Activated CD8-positive, alpha-beta memory T cell treated with anti-CD3 and anti-CD28 coated beads, Interleukin-2, amount 10 ng/mL, durations not matched to agents 7 days and 5 days (primary cell): ENCODE data around the gene FXYD3. TPM values are rescaled to one million over a fixed set of nuclear protein-coding genes. Genes with fewer than 3 reads are reported as not detected.

Experiments
- ATAC-seq: fragments of 150-1000 bp; cut with Tn5 transposase; one replicate; pipeline ENCODE4 v1.10.0; 2021; ENCODE audit warnings: moderate library complexity
- CTCF ChIA-PET: fragments of 350-600 bp; sonication (Branson Sonifier 250); formaldehyde crosslinking; loops from one replicate; lab custom pipeline; 2021; ENCODE audit warnings: antibody characterized with exemption; lab: Charles Lee
- DNase-seq: peaks from one replicate; pipeline ENCODE4 v3.0.0-alpha.2; 2020
- H3K27ac Mint-ChIP-seq: one replicate; pipeline ENCODE4 v1.8.0; 2021; ENCODE audit warnings: mild to moderate bottlenecking, mixed read lengths
- H3K27me3 Mint-ChIP-seq: one replicate; pipeline ENCODE4 v1.8.0; 2021; ENCODE audit warnings: mixed read lengths
- H3K36me3 Mint-ChIP-seq: one replicate; pipeline ENCODE4 v1.8.0; 2021; ENCODE audit warnings: mild to moderate bottlenecking, mixed read lengths
- H3K4me1 Mint-ChIP-seq: one replicate; pipeline ENCODE4 v1.8.0; 2021; ENCODE audit warnings: mixed read lengths
- H3K4me3 Mint-ChIP-seq: one replicate; pipeline ENCODE4 v1.8.0; 2021; ENCODE audit warnings: mild to moderate bottlenecking, moderate library complexity, mixed read lengths
- H3K9me3 Mint-ChIP-seq: one replicate; pipeline ENCODE4 v1.8.0; 2022; ENCODE audit warnings: low read depth, mixed read lengths
- total RNA-seq, 2 experiments: library from RNA; stranded (reverse); gene quantifications; one replicate each; pipeline ENCODE4 v1.2.3, GENCODE V29; 2021

The FXYD3 gene
- total RNA-seq: not detected

DNA sequence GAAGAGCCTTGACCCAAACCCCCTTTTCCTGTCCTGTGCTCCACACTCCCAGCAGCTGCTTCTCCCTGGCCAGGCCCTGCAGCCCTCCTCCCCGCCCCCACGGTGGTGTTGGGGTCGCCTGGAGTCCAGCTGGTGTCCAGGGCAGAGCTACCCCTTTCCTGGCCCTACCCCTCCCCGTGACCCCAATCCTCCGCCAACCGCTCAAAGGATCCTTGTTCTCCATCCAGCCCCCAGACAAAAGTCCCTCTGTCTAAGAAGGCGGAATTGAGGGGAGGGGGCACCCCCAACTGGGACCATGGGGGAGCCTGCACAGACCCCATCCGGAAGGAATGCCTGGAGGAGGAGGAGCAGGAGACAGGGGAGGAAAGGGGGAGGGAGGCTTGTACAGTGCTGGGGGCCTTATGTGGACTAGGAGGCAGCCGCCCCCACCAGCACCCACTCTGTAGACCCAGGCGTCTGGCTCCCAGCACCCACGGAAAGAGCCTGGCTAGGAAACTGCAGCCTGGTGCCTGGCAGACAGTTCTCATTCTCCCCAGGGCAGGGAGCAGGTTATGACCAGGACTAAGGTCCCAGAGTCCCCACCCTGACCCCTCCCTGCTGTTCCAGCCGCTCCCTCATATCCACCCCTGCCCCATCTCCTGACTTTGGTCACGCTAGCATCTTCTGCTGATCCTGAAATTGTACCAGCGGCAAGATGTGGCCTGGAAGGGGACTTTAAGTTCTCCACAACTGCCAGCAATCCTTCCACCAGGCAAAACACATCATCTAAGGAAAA is at the start of gene FXYD3:
Gene FXYD3, plus strand, starts transcription at position 647 of the 775 bp plus-strand sequence. CDS start 3,554 bp downstream, outside the sequence.
- DNase-seq (no peak), ATAC-seq (no peak)
- Mint-ChIP-seq H3K9me3 (no peaks in the 10 kb centered on the region), H3K4me3 (no peak within 1 kb of the TSS), H3K36me3 (no peaks in the 10 kb centered on the region), H3K4me1 (peaks cover 3% of the 10 kb centered on the region), H3K27me3 (no peaks in the 10 kb centered on the region), H3K27ac (no peak within 1 kb of the TSS)
- CTCF ChIA-PET: interaction anchor here (0.6 to 2.5 kb wide), 12 partner anchors 12 to 143 kb away, joined by 3 to 14 read pairs (median 3); partner anchors contain the start of gene LGI4

- ATAC-seq (no peak), DNase-seq (no peak)
- peaks cover 10% of the 10 kb centered on the region for H3K27me3 Mint-ChIP-seq
- CTCF ChIA-PET: interaction anchor here (0.8 to 3.0 kb wide), 17 partner anchors 11 to 444 kb away, joined by 3 to 19 read pairs (median 5); partner anchors contain the start of genes FXYD5 and LGI4
- peaks cover 8% of the 10 kb centered on the region for H3K4me1 Mint-ChIP-seq
- H3K27ac Mint-ChIP-seq: no peak overlapping the region
- H3K36me3 Mint-ChIP-seq: no peaks in the 10 kb centered on the region
- no peak overlapping the region for H3K4me3 Mint-ChIP-seq
- no peaks in the 10 kb centered on the region for H3K9me3 Mint-ChIP-seq
These were observed 49.5 kb upstream of the FXYD3 start for GRCh38 chr19:35066121-35066520.

DNA sequence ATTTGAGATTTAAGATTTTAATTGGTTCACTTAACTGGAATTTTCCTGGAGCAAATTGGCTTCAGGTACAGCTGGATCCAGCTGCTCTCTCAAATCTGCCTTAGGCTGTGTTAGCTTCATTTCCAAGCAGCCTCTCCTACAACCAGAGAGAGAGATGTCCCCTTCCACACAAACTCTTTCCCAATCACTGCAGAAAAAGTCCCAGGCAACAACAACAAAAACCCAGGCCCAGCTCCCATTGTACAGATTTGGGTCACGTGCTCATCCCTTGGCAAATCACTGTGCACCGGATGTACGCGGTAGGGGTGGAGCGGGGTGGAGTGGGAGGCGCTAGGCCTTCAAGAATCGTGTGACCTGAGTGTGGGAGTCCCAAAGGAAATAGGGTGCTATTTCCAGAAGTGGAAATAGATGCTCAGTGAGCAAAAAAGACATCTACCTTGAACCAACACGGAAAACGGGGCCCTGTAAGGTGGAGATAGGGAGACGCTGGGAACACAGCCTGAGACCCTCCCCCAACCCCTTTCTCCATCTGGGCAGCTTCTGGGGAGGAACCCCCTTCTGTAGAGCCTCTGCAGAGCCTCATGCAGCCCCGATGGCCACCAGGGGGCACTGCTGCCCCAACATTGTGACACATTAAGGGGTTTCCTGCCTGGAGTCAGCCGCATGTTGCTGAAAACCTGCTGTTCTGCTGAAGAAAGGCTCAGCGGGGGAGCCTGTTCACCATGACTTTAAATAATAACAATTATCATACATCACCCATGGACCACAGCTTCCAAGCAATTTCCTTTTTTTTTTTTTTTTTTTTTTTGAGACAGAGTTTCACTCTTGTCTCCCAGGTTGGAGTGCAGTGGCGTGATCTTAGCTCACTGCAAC is 48.7 kb upstream of the FXYD3 start:
- Mint-ChIP-seq H3K4me3 (no peak overlapping the region), H3K27me3 (peaks cover 10% of the 10 kb centered on the region), H3K36me3 (no peaks in the 10 kb centered on the region), H3K4me1 (peaks cover 8% of the 10 kb centered on the region), H3K27ac (peak overlapping the region; percentile 22), H3K9me3 (no peaks in the 10 kb centered on the region)
- DNase-seq (peak; percentile 90), ATAC-seq (peak; percentile 92)
- CTCF ChIA-PET: interaction anchor here (0.6 to 3.0 kb wide), 26 partner anchors 8 to 444 kb away, joined by 3 to 19 read pairs (median 4); partner anchors contain the start of genes FXYD5, FXYD7 and LGI4

DNA sequence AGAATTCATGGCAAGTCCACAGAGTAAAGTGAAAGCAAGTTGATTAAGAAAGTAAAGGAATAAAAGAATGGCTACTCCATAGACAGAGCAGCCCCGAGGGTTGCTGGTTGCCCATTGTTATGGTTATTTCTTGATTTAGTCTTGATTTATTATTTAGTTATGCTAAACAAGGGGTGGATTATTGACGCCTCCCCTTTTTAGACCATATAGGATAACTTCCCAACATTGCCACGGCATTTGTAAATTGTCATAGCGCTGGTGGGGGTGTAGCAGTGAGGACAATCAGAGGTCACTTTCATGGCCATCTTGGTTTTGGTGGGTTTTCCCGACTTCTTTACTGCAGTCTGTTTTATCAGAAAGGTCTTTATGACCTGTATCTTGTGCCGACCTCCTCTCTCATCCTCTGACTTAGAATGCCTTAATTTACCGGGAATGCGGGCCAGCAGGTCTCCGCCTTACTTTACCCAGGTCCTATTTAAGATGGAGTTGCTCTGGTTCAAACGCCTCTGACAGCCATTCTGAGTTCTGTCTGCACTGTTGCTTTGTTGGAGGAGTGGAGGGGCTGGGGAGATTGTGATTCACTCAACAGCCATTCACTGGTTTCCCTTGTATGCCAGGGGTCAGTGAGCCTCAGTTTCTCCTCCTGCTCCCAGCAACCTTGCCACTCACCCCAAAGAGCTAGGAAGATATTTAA is 46.5 kb upstream of the FXYD3 start:
- Mint-ChIP-seq H3K36me3 (no peaks in the 10 kb centered on the region), H3K27me3 (peaks cover 8% of the 10 kb centered on the region), H3K4me1 (peaks cover 8% of the 10 kb centered on the region), H3K9me3 (no peaks in the 10 kb centered on the region), H3K4me3 (no peak overlapping the region), H3K27ac (no peak overlapping the region)
- ATAC-seq (no peak), DNase-seq (no peak)
- CTCF ChIA-PET: interaction anchor here (0.9 to 2.7 kb wide), 6 partner anchors 25 to 426 kb away, joined by 3 to 14 read pairs (median 5); partner anchors contain the start of gene LGI4

GRCh38 chr19:35069696-35070095 is 45.9 kb upstream of the FXYD3 start:
- DNase-seq (no peak), ATAC-seq (no peak)
- Mint-ChIP-seq H3K27me3 (peaks cover 8% of the 10 kb centered on the region), H3K36me3 (no peaks in the 10 kb centered on the region), H3K9me3 (no peaks in the 10 kb centered on the region), H3K4me3 (no peak overlapping the region), H3K27ac (no peak overlapping the region), H3K4me1 (peaks cover 8% of the 10 kb centered on the region)
- CTCF ChIA-PET: interaction anchor here (0.5 to 2.3 kb wide), 7 partner anchors 26 to 922 kb away, joined by 3 to 9 read pairs (median 4); partner anchors contain the start of genes FXYD5 and LGI4

- Mint-ChIP-seq H3K4me1 (peaks cover 10% of the 10 kb centered on the region), H3K27me3 (peaks cover 8% of the 10 kb centered on the region), H3K27ac (no peak overlapping the region), H3K9me3 (no peaks in the 10 kb centered on the region), H3K4me3 (no peak overlapping the region), H3K36me3 (no peaks in the 10 kb centered on the region)
- ATAC-seq (no peak), DNase-seq (no peak)
- CTCF ChIA-PET: interaction anchor here (0.9 to 2.3 kb wide), 5 partner anchors 26 to 425 kb away, joined by 3 to 9 read pairs (median 3); partner anchors contain the start of genes FXYD5 and LGI4
These were observed 45.2 kb upstream of the FXYD3 start for GRCh38 chr19:35070471-35070870.

- ATAC-seq: no peak
These were observed 42.1 kb upstream of the FXYD3 start for GRCh38 chr19:35073516-35073915.

DNA sequence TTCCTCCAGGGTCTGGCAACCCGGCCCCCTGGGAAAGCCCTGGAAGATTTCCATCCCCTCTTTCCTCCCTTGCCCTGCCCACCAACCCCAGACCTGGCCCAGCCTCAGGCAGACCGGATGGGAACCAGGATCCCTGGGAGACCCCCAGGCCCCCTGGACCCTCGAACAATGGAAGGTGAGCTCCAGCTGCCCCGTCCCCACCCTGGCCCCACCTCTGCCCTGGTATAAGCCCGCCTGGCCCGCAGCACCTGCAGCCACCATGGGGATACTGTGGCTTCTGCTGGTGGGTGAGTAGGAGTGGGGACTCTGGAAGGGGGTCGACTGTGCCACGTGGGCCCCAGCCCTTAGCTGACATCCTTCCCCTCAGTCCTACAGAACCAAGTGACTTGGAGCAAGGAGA is 41.7 kb upstream of the FXYD3 start:
- Mint-ChIP-seq H3K9me3 (no peaks in the 10 kb centered on the region), H3K4me1 (peaks cover 2% of the 10 kb centered on the region)
- ATAC-seq: no peak

More at GRCh38 chr19:35073516-35073915, 42.1 kb upstream of the FXYD3 start:
- no peaks in the 10 kb centered on the region for H3K9me3 Mint-ChIP-seq
- peaks cover 2% of the 10 kb centered on the region for H3K4me1 Mint-ChIP-seq
- H3K27ac Mint-ChIP-seq: no peak overlapping the region
- CTCF ChIA-PET: no interaction called here
- DNase-seq: no peak
- peaks cover 11% of the 10 kb centered on the region for H3K27me3 Mint-ChIP-seq
- no peaks in the 10 kb centered on the region for H3K36me3 Mint-ChIP-seq
- no peak overlapping the region for H3K4me3 Mint-ChIP-seq

DNA sequence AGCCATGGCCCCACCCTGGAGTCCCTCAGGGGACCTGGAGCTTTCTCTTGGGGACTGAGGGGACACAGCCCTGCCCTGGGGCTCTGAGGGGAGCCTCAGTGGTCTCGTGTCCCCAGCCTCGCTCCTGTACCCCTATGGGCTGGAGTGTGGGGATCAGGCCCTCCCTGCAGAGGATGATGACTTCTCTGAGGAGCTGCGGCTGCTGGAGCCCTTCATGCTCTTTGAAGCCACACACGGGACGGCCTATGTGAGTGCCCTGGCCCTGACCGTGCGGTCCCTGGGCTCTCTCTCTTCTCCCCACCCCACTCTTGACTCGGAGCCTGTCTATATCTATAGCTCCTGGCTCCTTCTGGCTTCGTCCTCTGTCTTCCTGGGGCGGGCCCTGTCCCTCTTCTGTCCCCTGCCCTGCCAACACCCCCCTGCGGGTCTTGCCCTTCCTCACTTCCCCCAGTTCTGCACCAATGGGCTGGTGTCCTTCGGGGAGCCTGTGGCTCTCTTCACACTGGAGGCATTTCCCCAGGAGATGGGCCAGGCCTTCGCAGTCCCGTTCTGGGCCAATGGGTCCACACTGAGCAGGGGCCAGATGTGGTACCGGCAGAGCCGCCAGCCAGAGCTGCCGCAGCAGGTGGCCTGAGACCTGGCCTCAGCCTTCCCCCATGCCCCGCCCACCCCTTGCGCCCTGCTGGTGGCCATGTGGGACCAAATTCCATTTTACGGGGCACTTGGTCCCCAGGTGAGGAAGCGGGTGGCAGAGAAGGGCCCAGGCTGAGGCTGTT is 41.0 kb upstream of the FXYD3 start:
- H3K27ac Mint-ChIP-seq: no peak overlapping the region
- no peak for ATAC-seq
- CTCF ChIA-PET: no interaction called here
- no peaks in the 10 kb centered on the region for H3K9me3 Mint-ChIP-seq
- H3K36me3 Mint-ChIP-seq: no peaks in the 10 kb centered on the region
- peaks cover 6% of the 10 kb centered on the region for H3K27me3 Mint-ChIP-seq
- H3K4me3 Mint-ChIP-seq: no peak overlapping the region
- peaks cover 2% of the 10 kb centered on the region for H3K4me1 Mint-ChIP-seq
- DNase-seq: no peak

More for the DNA sequence above, 41.7 kb upstream of the FXYD3 start:
- no peak for DNase-seq
- Mint-ChIP-seq H3K27ac (no peak overlapping the region), H3K4me3 (no peak overlapping the region), H3K27me3 (peaks cover 11% of the 10 kb centered on the region), H3K36me3 (no peaks in the 10 kb centered on the region)
- CTCF ChIA-PET: no interaction called here

DNA sequence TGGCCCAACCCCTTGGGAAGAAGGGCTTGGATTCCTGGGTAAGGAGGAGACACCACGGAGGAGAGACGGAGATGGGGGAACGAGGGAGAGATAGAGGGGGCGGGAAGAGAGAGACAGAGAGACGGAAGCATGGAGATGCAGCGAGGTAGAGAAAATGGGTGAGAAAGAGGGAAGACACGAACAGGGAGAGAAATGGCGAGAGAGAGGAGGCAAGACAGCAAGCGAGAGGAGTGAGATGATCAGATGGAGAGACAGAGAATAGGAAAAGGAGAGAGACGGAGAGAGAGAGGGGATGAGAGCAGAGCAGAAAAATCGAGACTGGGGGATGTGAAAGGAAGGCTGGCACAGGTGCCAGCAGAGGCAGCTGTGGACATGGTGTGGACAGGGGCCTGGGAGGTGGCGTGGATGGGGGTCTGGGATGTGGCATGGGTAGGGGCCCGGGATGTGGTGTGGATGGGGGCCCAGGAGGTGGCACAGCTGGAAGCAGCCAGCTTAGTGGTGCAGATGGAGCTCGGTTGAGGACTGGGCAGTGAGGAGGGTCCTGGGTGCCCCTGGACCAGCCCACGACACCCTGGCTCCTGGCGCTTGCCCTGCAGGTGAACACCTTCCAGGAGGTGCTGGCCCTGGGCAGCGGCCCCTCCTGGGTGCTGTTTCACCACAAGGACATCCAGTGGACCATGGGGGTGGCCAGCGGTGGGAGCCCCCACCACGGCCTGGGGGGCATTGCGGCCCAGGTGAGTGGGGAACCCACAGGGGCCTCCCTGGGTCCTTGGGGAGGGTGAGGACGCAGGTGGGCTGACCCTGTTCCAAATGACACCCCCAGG is 40.2 kb upstream of the FXYD3 start:
- no peaks in the 10 kb centered on the region for H3K9me3 Mint-ChIP-seq
- no peaks in the 10 kb centered on the region for H3K36me3 Mint-ChIP-seq
- H3K27me3 Mint-ChIP-seq: peaks cover 6% of the 10 kb centered on the region
- H3K27ac Mint-ChIP-seq: no peak overlapping the region
- DNase-seq (no peak), ATAC-seq (no peak)
- no peak overlapping the region for H3K4me3 Mint-ChIP-seq
- CTCF ChIA-PET: no interaction called here
- peaks cover 2% of the 10 kb centered on the region for H3K4me1 Mint-ChIP-seq

DNA sequence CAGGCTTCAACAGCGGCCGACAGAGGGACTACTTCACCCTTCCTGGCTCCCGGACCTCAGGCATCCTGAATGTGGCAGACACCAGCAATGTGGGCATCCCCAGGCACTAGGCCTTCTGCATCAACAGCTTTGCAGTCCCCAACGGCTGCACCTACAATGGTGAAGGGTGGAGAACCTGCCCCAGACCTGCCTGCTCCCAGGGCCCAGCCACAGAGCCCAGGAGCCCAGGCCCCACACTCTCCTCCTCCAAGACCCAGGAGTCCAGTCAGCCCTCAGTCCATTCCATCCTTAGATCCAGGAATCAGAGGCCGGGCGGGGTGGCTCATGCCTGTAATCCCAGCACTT is 39.6 kb upstream of the FXYD3 start:
- no peak overlapping the region for H3K4me3 Mint-ChIP-seq
- ATAC-seq (no peak), DNase-seq (no peak)
- CTCF ChIA-PET: no interaction called here
- H3K27ac Mint-ChIP-seq: no peak overlapping the region
- H3K4me1 Mint-ChIP-seq: peaks cover 2% of the 10 kb centered on the region
- H3K36me3 Mint-ChIP-seq: no peaks in the 10 kb centered on the region
- H3K27me3 Mint-ChIP-seq: peaks cover 3% of the 10 kb centered on the region
- H3K9me3 Mint-ChIP-seq: no peaks in the 10 kb centered on the region

GRCh38 chr19:35076657-35077056 is 39.0 kb upstream of the FXYD3 start:
- no peak for ATAC-seq
- Mint-ChIP-seq H3K27me3 (peaks cover 3% of the 10 kb centered on the region), H3K36me3 (no peaks in the 10 kb centered on the region), H3K4me1 (peaks cover 2% of the 10 kb centered on the region), H3K9me3 (no peaks in the 10 kb centered on the region), H3K27ac (no peak overlapping the region), H3K4me3 (no peak overlapping the region)
- no peak for DNase-seq
- CTCF ChIA-PET: no interaction called here
